Measurements from ENCODE around the gene CTBP2.
A peak's percentile ranks its signal among the peaks of the same experiment; 100 is the strongest.

The CTBP2 gene

DNA sequence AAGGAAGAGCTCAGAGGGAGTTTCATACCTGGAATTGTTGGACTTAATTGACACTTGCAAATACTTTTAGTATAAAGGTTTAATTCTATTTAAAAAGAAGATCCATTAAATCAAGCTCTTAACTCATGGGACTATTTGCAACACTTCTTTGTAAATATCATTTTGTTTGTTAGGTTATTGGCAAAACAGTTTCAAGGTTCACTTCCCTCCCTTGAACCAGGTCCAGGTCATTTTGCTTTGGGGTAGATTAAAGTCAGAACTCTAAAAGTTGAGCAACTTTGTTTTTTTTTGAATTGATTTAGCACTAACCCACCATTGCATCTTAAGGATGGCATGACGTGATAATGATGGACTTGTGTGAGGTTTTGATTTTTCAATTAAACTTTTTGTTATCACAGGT, 172.6 kb downstream of the CTBP2 start:
- no peak overlapping the region for H3K4me3 ChIP-seq (ENCODE audit: low read length)
- H3K4me2 ChIP-seq (ENCODE audit: low read length) = no peak overlapping the region
- H3K9me3 ChIP-seq (replicated peaks; ENCODE audit: low read length) = no peaks in the 10 kb centered on the region
- peaks cover 73% of the 10 kb centered on the region for H3K36me3 ChIP-seq (ENCODE audit: insufficient read depth, low read length)
- no peak overlapping the region for H3K9ac ChIP-seq (ENCODE audit: low read depth, low read length)
- H3K4me1 ChIP-seq (ENCODE audit: control insufficient read depth, insufficient read depth, low read length) = no peaks in the 10 kb centered on the region
- H3K27me3 ChIP-seq (ENCODE audit: control insufficient read depth, insufficient read depth, low read length) = no peaks in the 10 kb centered on the region

DNA sequence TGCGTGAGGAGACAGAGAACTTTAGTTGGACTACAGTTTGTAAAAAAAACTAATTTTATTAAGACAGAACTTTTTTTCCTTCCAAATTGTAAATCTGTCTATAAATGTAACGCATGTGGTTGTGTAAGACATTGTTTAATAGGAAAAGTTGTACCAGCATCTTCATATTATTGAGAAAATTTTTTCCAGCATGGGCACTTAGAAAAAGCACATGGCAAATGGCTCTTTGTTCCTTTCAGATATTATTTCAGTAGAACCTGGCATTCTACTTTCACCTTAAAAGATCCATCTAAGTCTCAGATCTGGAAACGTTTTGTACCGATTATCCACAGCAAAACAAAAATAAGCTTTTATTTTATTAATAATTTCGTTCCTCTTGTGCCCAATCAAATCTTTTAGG, 175.2 kb downstream of the CTBP2 start:
- Histone ChIP-seq H3K9ac (ENCODE audit: low read depth, low read length) (no peak overlapping the region), H3K27me3 (ENCODE audit: control insufficient read depth, insufficient read depth, low read length) (no peaks in the 10 kb centered on the region), H3K9me3 (replicated peaks; ENCODE audit: low read length) (no peaks in the 10 kb centered on the region), H3K4me1 (ENCODE audit: control insufficient read depth, insufficient read depth, low read length) (no peaks in the 10 kb centered on the region), H3K4me3 (ENCODE audit: low read length) (no peak overlapping the region), H3K4me2 (ENCODE audit: low read length) (no peak overlapping the region), H3K36me3 (ENCODE audit: insufficient read depth, low read length) (peaks cover 65% of the 10 kb centered on the region)

DNA sequence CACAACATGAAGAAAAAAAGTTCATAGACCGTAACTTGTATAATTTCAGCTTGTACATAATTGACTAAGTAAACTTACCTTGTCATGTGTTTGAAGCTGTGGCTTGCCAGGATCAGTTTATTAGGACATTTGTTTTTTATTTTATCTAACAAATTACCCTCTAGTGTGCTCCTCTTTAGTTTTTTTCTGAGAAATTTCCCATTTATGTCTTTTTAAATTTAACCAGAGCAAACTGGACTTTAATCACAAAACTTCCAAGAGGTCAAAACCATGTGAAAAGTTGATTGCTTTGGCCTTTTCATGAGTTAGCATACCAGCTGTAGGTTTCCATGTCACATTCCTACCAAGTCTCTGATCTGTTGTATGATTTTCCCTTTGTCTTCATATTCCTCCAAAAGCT, 176.0 kb downstream of the CTBP2 start:
- Histone ChIP-seq H3K27me3 (ENCODE audit: control insufficient read depth, insufficient read depth, low read length) (no peaks in the 10 kb centered on the region), H3K4me2 (ENCODE audit: low read length) (no peak overlapping the region), H3K9ac (ENCODE audit: low read depth, low read length) (no peak overlapping the region), H3K36me3 (ENCODE audit: insufficient read depth, low read length) (peaks cover 60% of the 10 kb centered on the region), H3K4me1 (ENCODE audit: control insufficient read depth, insufficient read depth, low read length) (no peaks in the 10 kb centered on the region), H3K4me3 (ENCODE audit: low read length) (no peak overlapping the region), H3K9me3 (replicated peaks; ENCODE audit: low read length) (no peaks in the 10 kb centered on the region)

DNA sequence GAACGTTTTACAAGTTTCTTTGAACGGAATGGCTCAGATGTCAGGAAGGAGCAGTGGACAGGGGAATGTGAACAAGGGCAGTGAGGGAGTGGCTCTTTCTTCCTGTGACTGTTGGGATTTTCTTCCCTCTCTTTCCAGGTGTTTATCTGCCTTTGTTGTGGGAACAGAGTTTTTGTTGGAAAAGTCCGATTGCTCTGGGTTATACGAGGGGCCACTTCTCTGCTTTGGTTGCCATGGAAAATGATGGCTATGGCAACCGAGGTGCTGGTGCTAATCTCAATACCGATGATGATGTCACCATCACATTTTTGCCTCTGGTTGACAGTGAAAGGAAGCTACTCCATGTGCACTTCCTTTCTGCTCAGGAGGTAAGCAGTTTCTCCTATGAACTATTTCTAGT, 177.0 kb downstream of the CTBP2 start:
- no peak overlapping the region for H3K4me2 ChIP-seq (ENCODE audit: low read length)
- H3K4me3 ChIP-seq (ENCODE audit: low read length) = no peak overlapping the region
- H3K9ac ChIP-seq (ENCODE audit: low read depth, low read length) = no peak overlapping the region
- H3K36me3 ChIP-seq (ENCODE audit: insufficient read depth, low read length) = peaks cover 60% of the 10 kb centered on the region
- H3K9me3 ChIP-seq (replicated peaks; ENCODE audit: low read length) = no peaks in the 10 kb centered on the region
- H3K4me1 ChIP-seq (ENCODE audit: control insufficient read depth, insufficient read depth, low read length) = no peaks in the 10 kb centered on the region
- no peaks in the 10 kb centered on the region for H3K27me3 ChIP-seq (ENCODE audit: control insufficient read depth, insufficient read depth, low read length)

DNA sequence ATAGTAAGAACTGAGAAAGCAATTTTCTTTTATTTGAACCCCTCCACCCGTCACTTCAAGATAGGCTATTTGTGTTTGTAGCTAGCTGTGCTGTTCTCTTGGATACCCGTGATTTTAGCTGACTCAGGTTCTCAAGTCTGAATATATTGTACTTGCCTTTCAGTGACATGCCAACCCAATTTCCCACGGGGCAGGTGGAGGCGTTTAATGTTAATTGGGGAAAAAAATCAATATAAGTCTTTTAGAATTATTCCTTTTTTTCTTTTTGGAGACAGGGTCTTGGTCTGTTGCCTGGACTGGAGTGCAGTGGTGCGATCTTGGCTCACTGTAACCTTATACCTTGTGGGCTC, 182.0 kb downstream of the CTBP2 start:
- H3K4me3 ChIP-seq (ENCODE audit: low read length) = no peak overlapping the region
- H3K9ac ChIP-seq (ENCODE audit: low read depth, low read length) = no peak overlapping the region
- H3K9me3 ChIP-seq (replicated peaks; ENCODE audit: low read length) = no peaks in the 10 kb centered on the region
- H3K4me1 ChIP-seq (ENCODE audit: control insufficient read depth, insufficient read depth, low read length) = no peaks in the 10 kb centered on the region
- H3K36me3 ChIP-seq (ENCODE audit: insufficient read depth, low read length) = peaks cover 34% of the 10 kb centered on the region
- H3K27me3 ChIP-seq (ENCODE audit: control insufficient read depth, insufficient read depth, low read length) = no peaks in the 10 kb centered on the region
- H3K4me2 ChIP-seq (ENCODE audit: low read length) = no peak overlapping the region

DNA sequence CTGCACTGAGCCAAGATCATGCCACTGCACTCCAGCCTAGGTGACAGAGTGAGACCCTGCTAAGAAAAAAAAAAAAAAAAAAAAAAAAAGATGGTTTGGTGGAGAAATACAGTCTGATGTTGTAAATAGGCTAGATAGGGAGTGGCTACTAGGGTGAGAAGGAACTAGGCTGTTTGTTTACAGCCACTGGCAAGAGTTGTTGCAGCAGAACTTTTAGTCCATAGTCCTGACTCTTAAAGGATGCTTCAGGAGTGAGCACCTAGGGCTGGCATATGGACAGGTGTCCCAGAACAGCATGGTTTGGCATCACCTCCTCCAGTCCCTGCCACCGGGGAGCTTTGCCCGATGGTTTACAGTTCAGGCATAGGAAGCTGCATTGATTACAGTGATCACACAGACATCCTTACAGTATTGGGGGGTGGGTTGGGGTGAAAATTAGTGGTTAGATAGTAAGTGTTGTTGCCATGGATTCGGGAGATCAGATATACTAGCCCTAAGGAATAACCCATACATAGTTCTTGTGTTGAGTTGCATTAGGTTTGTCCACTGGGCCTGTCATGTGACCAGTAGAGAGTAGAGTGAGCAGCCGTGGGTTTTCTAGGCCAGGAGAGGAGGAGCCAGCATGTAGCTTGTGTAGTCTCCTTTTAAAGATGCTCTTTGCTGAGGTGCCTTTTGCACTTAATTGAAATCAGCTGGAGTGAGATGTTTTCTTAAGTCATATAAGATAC, 182.6 kb downstream of the CTBP2 start:
- Histone ChIP-seq H3K4me1 (ENCODE audit: control insufficient read depth, insufficient read depth, low read length) (no peaks in the 10 kb centered on the region), H3K27me3 (ENCODE audit: control insufficient read depth, insufficient read depth, low read length) (no peaks in the 10 kb centered on the region), H3K9me3 (replicated peaks; ENCODE audit: low read length) (no peaks in the 10 kb centered on the region), H3K36me3 (ENCODE audit: insufficient read depth, low read length) (peaks cover 29% of the 10 kb centered on the region), H3K4me2 (ENCODE audit: low read length) (no peak overlapping the region), H3K9ac (ENCODE audit: low read depth, low read length) (no peak overlapping the region), H3K4me3 (ENCODE audit: low read length) (no peak overlapping the region)

DNA sequence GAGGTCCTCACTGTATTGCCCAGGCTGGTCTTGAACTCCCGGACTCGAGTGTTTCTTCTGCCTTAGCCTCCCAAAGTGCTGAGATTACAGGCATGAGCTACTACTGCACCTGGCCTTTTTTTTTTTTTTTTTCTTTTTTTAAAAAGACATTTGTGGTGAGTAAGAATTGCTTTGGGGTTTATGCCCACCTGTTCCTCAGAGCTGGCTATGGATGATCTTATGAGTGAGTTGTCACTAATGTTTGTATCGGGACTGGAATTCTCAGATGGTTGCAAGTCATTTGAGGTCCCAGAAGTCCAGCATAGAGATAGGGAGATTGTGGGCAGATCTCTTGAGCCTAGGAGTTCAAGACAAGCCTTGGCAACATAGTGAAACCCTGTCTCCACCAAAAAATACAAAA, 183.2 kb downstream of the CTBP2 start:
- Histone ChIP-seq H3K36me3 (ENCODE audit: insufficient read depth, low read length) (peaks cover 29% of the 10 kb centered on the region), H3K9ac (ENCODE audit: low read depth, low read length) (no peak overlapping the region), H3K27me3 (ENCODE audit: control insufficient read depth, insufficient read depth, low read length) (no peaks in the 10 kb centered on the region), H3K4me1 (ENCODE audit: control insufficient read depth, insufficient read depth, low read length) (no peaks in the 10 kb centered on the region), H3K4me2 (ENCODE audit: low read length) (no peak overlapping the region), H3K9me3 (replicated peaks; ENCODE audit: low read length) (no peaks in the 10 kb centered on the region), H3K4me3 (ENCODE audit: low read length) (no peak overlapping the region)

DNA sequence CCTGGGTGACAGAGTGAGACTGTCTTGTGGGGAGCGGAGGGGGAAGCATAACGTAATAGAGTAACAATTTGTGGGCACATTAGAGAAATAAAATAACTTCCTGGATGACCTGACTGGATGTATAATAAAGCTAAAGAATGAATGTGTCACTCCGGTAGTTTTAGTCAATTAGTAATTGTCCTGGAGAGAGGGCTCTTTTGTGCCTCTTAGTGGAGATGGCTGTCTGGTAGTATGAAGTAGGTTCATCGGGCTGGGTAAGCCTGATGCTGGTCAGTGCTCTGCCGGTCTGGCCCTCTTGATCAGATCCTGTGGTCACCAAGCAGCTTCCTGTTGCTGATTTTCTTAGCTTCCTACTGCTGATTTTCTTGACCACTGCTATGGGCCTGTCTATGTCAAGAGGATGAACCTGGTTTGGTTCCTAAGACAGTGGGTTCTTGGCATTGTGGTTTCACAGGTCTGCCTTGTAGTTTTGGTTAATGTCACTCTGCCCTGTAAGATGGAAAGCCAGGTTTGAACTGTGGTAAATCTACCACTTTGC, 184.3 kb downstream of the CTBP2 start:
- no peaks in the 10 kb centered on the region for H3K27me3 ChIP-seq (ENCODE audit: control insufficient read depth, insufficient read depth, low read length)
- peaks cover 21% of the 10 kb centered on the region for H3K36me3 ChIP-seq (ENCODE audit: insufficient read depth, low read length)
- H3K4me3 ChIP-seq (ENCODE audit: low read length) = no peak overlapping the region
- H3K9ac ChIP-seq (ENCODE audit: low read depth, low read length) = no peak overlapping the region
- no peak overlapping the region for H3K4me2 ChIP-seq (ENCODE audit: low read length)
- H3K9me3 ChIP-seq (replicated peaks; ENCODE audit: low read length) = no peaks in the 10 kb centered on the region
- peaks cover 7% of the 10 kb centered on the region for H3K4me1 ChIP-seq (ENCODE audit: control insufficient read depth, insufficient read depth, low read length)

DNA sequence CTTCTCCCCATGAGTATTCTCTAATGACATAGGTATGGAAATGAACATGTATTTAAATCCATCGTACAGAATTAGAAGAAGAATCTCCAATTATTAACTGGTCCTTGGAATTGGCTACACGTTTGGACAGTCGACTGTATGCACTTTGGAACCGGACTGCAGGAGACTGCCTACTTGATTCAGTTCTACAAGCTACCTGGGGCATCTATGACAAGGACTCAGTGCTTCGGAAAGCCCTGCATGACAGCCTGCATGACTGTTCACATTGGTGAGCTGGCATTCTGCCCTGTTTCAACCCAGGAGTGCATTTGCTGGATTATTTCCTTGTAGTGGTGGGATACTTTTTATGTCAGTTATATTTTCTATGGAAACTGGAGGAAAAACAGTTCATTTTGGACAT, 186.2 kb downstream of the CTBP2 start:
- Histone ChIP-seq H3K4me1 (ENCODE audit: control insufficient read depth, insufficient read depth, low read length) (peaks cover 10% of the 10 kb centered on the region), H3K9me3 (replicated peaks; ENCODE audit: low read length) (no peaks in the 10 kb centered on the region), H3K36me3 (ENCODE audit: insufficient read depth, low read length) (peaks cover 22% of the 10 kb centered on the region)

DNA sequence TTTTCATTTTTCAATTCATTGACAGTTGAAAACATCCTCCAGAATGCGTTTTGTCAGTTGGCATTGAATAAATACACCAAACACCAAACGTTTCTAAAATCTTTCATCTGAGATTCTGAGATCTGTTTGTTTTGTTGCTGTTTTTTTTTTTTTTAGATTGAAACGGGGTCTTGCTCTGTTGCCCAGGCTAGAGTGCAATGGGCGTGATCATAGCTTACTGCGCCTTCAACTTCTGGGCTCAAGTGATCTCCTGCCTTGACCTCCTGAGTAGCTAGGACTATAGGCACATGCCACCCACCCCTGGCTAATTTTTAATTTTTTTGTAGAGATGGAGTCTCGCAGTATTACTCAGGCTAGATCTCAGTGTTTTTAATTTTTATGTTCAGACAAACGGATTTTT, 187.7 kb downstream of the CTBP2 start:
- Histone ChIP-seq H3K27me3 (ENCODE audit: control insufficient read depth, insufficient read depth, low read length) (no peaks in the 10 kb centered on the region), H3K4me3 (ENCODE audit: low read length) (no peak overlapping the region), H3K9ac (ENCODE audit: low read depth, low read length) (no peak overlapping the region), H3K4me2 (ENCODE audit: low read length) (no peak overlapping the region), H3K36me3 (ENCODE audit: insufficient read depth, low read length) (peaks cover 34% of the 10 kb centered on the region), H3K4me1 (ENCODE audit: control insufficient read depth, insufficient read depth, low read length) (peaks cover 10% of the 10 kb centered on the region), H3K9me3 (replicated peaks; ENCODE audit: low read length) (no peaks in the 10 kb centered on the region)

More for the DNA sequence above, 186.2 kb downstream of the CTBP2 start:
- Histone ChIP-seq H3K4me2 (ENCODE audit: low read length) (no peak overlapping the region), H3K9ac (ENCODE audit: low read depth, low read length) (no peak overlapping the region), H3K27me3 (ENCODE audit: control insufficient read depth, insufficient read depth, low read length) (no peaks in the 10 kb centered on the region), H3K4me3 (ENCODE audit: low read length) (no peak overlapping the region)

DNA sequence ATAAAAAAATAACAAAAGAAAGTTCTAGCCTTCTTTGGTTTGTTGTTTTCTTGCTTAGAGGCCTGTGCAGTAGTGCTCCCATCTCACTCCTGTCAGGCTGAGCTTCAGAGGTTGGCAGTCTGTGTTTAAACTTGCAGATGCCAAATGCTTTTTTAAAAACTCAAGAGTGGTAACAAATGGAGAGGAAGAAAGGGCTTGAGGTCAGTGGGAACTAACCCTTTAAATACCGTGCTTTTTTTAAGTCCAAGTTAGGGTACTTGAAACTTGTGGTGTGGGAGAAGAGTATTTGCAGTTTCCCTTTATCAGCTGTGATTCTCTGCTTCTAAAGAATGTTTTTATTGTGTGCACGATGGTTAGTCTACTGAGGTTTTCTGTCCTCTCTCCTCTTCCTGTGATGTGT, 189.1 kb downstream of the CTBP2 start:
- H3K27me3 ChIP-seq (ENCODE audit: control insufficient read depth, insufficient read depth, low read length) = no peaks in the 10 kb centered on the region
- H3K4me1 ChIP-seq (ENCODE audit: control insufficient read depth, insufficient read depth, low read length) = peaks cover 13% of the 10 kb centered on the region
- peak overlapping the region; percentile 11 for H3K4me2 ChIP-seq (ENCODE audit: low read length)
- no peak overlapping the region for H3K9ac ChIP-seq (ENCODE audit: low read depth, low read length)
- H3K36me3 ChIP-seq (ENCODE audit: insufficient read depth, low read length) = peaks cover 46% of the 10 kb centered on the region
- H3K4me3 ChIP-seq (ENCODE audit: low read length) = no peak overlapping the region
- no peaks in the 10 kb centered on the region for H3K9me3 ChIP-seq (replicated peaks; ENCODE audit: low read length)

DNA sequence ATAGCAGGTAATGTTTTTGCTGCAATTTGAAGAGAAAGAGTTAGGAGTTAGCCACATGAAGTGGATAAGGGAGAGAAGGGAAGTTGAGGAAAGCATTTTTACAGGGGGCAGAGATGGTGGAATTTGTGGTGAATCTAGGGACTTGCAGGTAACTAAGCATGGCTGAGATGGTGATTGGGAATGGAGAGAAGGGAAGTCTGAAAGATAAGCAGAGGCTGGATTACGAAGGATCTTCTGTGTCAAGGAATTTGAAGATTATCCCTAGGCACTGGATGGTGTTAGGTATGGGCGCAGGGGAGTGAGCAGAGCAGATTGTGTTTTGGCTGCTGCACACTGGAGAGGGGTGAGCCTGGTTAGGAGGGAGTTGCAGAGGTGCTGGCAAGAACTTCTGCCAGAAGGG, 193.1 kb downstream of the CTBP2 start:
- Histone ChIP-seq H3K4me1 (ENCODE audit: control insufficient read depth, insufficient read depth, low read length) (peaks cover 16% of the 10 kb centered on the region), H3K9ac (ENCODE audit: low read depth, low read length) (no peak overlapping the region), H3K27me3 (ENCODE audit: control insufficient read depth, insufficient read depth, low read length) (no peaks in the 10 kb centered on the region), H3K4me2 (ENCODE audit: low read length) (no peak overlapping the region), H3K4me3 (ENCODE audit: low read length) (no peak overlapping the region), H3K9me3 (replicated peaks; ENCODE audit: low read length) (no peaks in the 10 kb centered on the region), H3K36me3 (ENCODE audit: insufficient read depth, low read length) (peaks cover 27% of the 10 kb centered on the region)
